ENCODE results near the gene MAST4.

The MAST4 gene

GRCh38 chr5:67003685-67003934 lies 407.4 kb downstream of the MAST4 start:
- no peak for DNase-seq

DNA sequence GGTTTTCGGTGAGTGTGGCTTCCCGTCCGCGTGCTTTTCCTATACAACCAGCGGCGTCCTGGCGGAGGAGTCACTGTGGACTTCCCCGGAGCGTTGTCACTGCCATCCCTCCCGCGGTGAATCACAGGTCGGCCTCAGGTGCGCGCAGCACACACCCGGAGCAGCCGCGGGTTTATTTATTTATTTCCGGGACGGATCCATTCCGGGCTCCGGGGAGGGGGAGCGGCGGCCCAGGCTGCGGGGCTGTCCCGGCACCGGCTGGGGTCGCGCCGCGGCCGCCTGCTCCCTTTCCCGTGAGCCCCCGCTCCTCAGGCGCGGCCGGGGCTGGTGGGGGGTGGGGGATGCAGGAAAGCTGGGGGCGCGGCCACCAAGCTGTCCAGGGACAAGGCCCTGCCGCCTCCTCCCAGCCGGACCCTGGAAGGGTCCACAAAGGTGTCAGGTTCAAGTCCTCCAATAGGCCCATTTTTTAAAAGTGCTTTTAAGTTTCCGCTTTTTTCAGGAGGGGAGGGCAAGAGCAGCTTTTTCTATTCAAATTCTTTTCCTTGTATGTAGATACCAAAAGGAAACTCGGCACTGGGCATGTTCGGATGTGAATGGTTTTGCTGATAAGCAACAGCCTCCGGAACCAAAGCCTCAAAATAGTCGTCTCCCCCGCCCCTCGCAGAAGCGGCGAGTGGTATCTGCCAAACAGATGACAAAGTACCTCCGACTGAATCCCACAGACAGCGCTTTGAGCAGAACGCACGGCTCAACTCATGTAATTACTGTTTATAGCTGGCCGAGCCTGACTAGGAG lies 407.9 kb downstream of the MAST4 start:
- peak; percentile 53 for DNase-seq

- DNase-seq: no peak
Measured at GRCh38 chr5:67004730-67005350, 408.6 kb downstream of the MAST4 start.

DNA sequence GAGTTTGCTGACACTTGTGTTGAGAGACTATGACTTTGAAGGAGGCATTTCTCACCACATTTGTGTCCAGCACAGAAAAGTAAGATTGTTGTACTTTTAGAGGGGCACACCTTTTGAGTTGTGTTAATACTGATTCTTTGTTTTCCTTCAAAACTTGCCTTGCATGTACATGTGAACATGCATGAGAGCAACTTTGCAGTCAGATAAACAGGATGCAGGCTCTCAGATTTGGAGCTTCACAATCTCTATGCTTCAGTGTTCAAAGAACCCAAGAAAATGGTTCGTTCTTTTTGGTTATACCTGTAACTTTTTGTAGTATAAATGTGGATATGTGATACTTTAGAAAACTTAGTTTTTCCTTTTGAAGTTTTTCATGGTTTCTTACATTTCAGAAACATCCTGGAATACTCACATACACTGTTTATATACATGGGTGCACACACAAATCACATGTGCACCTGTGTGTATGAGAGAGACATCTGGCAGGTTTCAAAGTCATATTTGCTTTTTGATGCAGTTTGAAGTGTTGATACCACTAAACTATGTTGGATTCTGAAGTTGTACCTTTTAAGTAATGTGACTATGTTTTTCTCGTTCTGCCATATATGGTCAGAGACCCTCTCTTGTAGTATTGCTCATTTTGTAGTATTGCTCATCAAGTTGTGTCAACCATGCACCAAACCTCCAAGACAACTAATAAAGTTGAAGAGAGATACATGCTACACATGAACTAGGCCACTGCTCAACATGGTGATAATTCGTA lies 409.7 kb downstream of the MAST4 start:
- DNase-seq: no peak

DNA sequence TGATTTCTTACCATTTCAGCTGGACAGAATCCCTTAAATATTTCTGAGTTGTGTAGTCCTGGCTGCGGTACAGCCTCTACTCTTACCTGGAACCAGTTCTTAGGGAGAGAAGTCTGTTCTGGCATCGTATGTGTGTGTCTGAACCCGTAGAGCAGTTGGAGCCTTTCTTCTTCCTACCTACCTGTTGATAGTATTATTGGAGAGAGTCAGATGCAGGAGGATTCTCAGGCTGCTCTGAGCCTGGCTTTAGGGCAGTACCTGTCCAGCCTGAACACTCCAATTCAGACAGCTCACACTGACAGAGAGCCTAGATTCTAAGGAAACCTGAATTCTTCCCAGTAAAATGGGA lies 410.3 kb downstream of the MAST4 start:
- no peak for DNase-seq

DNA sequence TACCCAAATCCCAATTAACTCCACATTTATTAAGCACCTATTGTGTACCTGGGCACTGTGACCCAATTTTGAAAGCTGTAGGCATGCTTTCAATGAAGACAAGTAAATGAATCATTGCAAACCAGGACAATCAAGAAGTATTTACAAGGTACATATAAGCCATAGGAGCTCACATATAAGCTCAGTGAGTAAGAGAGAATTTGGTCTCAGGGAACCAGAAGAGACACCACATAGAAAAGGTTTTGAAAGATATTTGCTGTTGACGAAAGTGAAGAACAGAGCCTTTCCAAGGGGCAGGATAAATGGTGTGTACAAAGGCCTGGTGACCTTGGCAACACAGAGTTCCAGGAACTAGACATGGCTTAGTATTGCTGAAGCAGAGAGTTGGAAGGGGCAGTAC lies 412.8 kb downstream of the MAST4 start:
- no peak for DNase-seq

DNA sequence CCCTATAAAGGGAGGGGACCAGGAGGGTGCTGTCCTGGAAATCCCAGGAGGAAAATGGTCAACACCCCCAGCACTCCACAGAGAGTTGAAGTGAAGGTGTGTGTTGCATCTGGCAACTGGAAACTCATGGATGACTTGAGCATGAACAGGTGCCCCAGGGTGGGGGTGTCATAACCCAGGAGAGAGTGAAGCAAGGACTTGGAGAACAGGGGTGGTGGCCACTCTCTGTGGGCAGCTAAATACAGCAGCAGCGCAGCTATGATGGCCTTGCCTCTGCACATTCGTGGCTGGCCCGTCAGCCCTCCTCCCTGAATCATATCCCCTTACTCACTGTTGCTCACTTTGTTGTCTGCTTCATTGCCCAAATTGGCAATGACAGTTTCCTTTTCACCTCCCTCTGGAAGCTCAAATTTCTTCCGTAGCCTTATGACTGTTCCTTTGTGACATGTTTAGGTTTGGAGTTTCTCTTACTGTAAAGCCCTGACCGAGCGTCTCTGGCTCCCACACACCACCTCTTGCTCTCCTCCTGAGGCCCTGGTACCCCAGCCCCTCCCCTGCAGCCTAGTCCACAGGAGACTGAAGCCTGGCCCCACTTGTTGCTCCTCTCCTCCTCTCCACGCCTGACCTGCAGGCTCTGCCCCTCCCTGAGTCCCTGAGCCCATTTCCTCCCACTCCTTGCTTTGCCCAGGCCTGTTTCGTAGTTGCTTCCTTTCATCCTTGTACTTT lies 414.7 kb downstream of the MAST4 start:
- no peak for DNase-seq

GRCh38 chr5:67011422-67011821 lies 415.2 kb downstream of the MAST4 start:
- DNase-seq: no peak

DNA sequence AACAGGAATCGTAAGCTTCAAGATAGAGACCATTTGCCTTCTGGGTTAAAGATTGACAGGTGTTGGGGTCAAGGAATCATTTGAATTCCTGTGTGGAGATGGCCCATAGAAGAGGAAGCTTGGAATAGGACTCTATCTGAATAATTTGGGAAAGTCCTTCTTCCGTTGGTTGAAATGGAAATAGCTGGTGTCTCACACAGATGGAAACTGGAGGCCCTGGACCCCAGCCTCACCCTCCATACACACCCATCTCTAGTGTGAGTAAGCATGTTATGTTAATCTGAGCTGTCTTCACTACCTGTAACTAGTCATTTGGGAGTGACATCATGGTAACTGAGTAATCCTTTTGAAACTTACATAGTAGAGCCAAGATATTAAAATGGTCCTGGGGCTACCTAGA lies 416.0 kb downstream of the MAST4 start:
- DNase-seq: no peak

- no peak for DNase-seq
Measured at GRCh38 chr5:67013719-67014118, 417.5 kb downstream of the MAST4 start.

DNA sequence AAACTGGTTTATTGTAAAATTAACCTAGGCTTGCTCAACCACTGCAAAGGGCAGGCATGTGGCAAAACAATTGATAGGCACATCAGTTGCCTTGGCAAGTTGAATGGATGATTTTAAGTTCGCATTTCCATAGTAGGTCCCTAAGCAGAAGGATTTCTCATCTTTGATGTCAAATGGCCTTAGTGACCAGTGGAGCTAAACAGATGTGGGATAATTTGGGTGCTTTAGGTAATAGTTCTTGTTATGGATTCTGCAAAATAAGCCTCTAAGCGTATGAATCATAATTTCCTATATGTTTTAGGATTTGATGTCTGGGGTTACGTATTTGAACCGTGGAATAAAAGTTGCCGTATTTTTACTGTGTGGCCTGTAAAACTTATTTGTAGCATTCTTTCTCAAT lies 418.0 kb downstream of the MAST4 start:
- no peak for DNase-seq

- no peak for DNase-seq
Measured at GRCh38 chr5:67014957-67015400, 418.8 kb downstream of the MAST4 start.

- DNase-seq: peak; percentile 60
Measured at GRCh38 chr5:67015541-67016191, 419.5 kb downstream of the MAST4 start.

GRCh38 chr5:67019065-67019845 lies 423.1 kb downstream of the MAST4 start:
- no peak for DNase-seq

DNA sequence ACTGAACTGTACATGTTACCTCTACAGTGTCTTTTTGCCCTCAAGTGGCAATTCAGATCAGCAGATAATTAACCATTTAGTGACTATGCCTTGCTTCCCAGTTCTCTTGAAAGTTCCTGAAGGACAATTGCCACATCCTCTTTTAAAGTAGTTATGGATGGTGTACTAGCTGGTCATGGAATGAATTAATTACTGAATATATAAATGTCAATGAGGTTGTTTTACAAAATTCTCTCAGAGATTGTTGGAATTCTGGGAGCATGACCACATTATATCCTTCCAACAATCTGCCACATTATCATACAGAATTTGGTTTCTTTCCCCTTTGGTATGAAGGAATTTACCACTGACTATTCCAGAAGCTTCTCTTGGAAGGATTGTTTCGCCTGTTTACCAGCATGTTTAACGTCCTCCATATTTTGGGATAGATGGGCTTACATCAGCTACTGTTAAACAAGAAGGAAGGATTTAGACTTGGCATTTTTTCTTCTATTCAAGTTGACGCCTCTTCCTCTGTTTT lies 424.0 kb downstream of the MAST4 start:
- DNase-seq: no peak

GRCh38 chr5:67021031-67021430 lies 424.8 kb downstream of the MAST4 start:
- DNase-seq: no peak

GRCh38 chr5:67021521-67021920 lies 425.3 kb downstream of the MAST4 start:
- DNase-seq: no peak

DNA sequence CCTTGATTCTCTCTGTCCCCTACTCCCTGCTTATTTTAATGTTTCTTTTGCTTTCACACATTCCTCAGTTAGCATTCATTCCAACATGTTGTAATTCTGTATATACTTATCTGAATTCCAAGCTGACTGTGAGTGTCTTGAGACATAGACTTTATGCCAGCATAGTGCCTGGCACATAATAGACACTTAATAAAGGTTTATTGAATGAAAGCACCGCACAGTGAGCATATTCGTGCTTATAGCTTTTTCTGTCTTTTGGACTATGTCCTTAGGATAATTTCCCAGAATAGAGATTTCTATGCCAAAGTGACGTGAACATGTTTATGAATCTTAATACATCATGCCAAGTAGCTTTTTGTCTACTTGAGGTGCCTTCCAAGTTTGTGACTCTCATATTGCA lies 425.8 kb downstream of the MAST4 start:
- DNase-seq: no peak

DNA sequence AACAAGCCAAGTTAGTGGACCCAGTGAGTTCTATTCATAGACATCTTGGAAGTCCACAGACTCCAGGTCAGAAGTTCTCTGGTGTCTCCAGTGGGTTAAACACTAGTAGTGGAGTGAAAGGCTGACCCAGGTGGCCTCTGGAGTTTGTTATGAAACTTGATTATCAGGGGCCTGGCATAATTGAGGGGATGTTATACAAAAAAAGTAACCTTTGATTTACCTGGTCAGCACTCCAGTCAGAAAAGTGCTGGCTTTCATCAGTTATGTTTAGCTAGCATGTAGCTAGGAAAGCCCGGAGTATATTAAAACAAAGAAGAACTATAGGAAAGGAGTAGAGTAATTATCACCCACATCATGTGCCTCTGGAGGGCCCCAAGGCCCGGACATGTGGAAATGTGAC lies 429.3 kb downstream of the MAST4 start:
- no peak for DNase-seq

DNA sequence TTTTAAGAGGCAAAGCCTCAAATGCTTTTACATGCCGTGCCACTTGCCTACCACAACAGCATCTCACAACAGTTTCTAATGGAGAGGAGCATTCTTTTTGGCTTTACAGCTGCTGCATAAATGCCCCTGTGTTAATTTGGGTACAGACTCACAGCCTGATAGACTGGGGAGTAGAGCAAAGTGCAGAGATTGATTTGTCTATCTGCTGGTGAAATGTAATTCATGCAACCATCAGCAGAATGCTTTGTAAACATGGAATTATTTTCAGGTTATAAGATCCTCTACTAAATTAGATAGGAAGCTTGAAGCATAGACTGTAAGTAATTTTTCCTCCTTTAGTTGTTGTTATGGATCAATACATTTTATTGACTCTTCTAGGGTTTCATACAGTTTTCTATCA lies 430.1 kb downstream of the MAST4 start:
- no peak for DNase-seq

GRCh38 chr5:67027171-67027570 lies 431.0 kb downstream of the MAST4 start:
- no peak for DNase-seq

DNA sequence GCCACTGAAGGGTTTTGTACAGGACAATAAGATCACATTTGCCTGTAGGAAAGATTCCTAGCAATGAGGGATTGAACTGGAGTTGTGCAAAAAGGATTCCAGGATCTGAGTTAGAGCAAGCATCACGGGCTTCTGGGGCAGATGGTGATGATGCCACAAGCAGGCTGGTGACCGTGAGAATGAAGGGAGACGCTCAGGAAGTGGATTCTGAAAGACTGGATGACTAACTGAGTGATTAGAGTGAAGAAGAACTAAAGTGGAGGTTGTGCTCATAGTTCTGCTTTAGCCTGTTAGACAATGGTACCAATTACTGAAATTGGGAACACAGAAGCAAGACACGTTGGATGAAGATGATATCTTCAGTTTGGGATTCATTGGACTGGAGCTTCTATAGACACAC lies 432.2 kb downstream of the MAST4 start:
- DNase-seq: no peak

All from SHP77 treated with DMSO at 0.1 percent for 48 hours (cell line).